ENCODE results near the gene DEPDC1B.

The DEPDC1B gene

GRCh38 chr5:60549841-60550240 is 150.1 kb downstream of the DEPDC1B start:
- no peaks in the 10 kb centered on the region for H3K4me1 Mint-ChIP-seq (ENCODE audit: low read depth)
- peaks cover 3% of the 10 kb centered on the region for H3K27me3 Mint-ChIP-seq
- no peak overlapping the region for H3K27ac Mint-ChIP-seq
- H3K36me3 Mint-ChIP-seq: no peaks in the 10 kb centered on the region
- no peak overlapping the region for H3K4me3 Mint-ChIP-seq
- no peaks in the 10 kb centered on the region for H3K9me3 Mint-ChIP-seq (ENCODE audit: low read depth)
